HG02973 (cell line): ENCODE results near the gene BCL2L12.
"Not testable (repeated sequence)": the region's sequence is repeated elsewhere in the genome, so short reads cannot be mapped to it uniquely, and the experiment has no call there.

Experiments
- ATAC-seq: cut with Tn5 transposase; IDR thresholded peaks from one replicate; pipeline ENCODE4 v1.9.1; 2021; ENCODE audit warnings: moderate library complexity; ENCODE audit not compliant: unreplicated experiment

BCL2L12 gene

GRCh38 chr19:49665351-49666119, at the start of gene BCL2L12, which contains the start of gene IRF3:
Gene BCL2L12, plus strand, starts transcription at chr19:49665933. Its CDS starts 760 bp downstream, at chr19:49666693.
Gene IRF3, minus strand, starts transcription at chr19:49665857. Its CDS starts 1,019 bp downstream, at chr19:49664838.
- peak; percentile 74 for ATAC-seq

GRCh38 chr19:49616532-49616931, 49.2 kb upstream of the BCL2L12 start:
- ATAC-seq: no peak

GRCh38 chr19:49616945-49617344, 48.8 kb upstream of the BCL2L12 start:
- no peak for ATAC-seq

- ATAC-seq: not testable (repeated sequence)
These were observed 47.9 kb upstream of the BCL2L12 start for GRCh38 chr19:49617860-49618259.

GRCh38 chr19:49624967-49625910, 40.5 kb upstream of the BCL2L12 start:
- no peak for ATAC-seq

GRCh38 chr19:49626226-49626625, 39.5 kb upstream of the BCL2L12 start:
- no peak for ATAC-seq

GRCh38 chr19:49629659-49630058, 36.1 kb upstream of the BCL2L12 start:
- ATAC-seq: no peak

- ATAC-seq: no peak
These were observed 34.6 kb upstream of the BCL2L12 start for GRCh38 chr19:49631014-49631588.

- no peak for ATAC-seq
These were observed 34.0 kb upstream of the BCL2L12 start for GRCh38 chr19:49631610-49632192.

GRCh38 chr19:49632576-49632975, 33.2 kb upstream of the BCL2L12 start:
- no peak for ATAC-seq

GRCh38 chr19:49633273-49633672, 32.5 kb upstream of the BCL2L12 start:
- not testable (repeated sequence) for ATAC-seq

- no peak for ATAC-seq
These were observed 30.1 kb upstream of the BCL2L12 start for GRCh38 chr19:49635530-49636232.

- ATAC-seq: no peak
These were observed 29.4 kb upstream of the BCL2L12 start for GRCh38 chr19:49636233-49636932.

- ATAC-seq: no peak
These were observed 27.7 kb upstream of the BCL2L12 start for GRCh38 chr19:49637821-49638738.

GRCh38 chr19:49639401-49640112, 26.2 kb upstream of the BCL2L12 start:
- no peak for ATAC-seq

GRCh38 chr19:49640113-49640898, 25.4 kb upstream of the BCL2L12 start, which contains the start of gene RRAS:
Gene RRAS, minus strand, starts transcription at chr19:49640143. Its CDS starts 45 bp downstream, at chr19:49640098.
- peak; percentile 47 for ATAC-seq
